Neural cell (in vitro differentiated cells): ENCODE data around the gene MT1M. TPM values are rescaled to one million over a fixed set of nuclear protein-coding genes. Genes with fewer than 3 reads are reported as not detected.

ENCODE experiments used
- H2AFZ ChIP-seq: fragments of 200-600, 300-800 bp; sonication (generic), shearing (Covaris generic); 2 replicates; pipeline ENCODE4 v1.6.0; 2014; ENCODE audit warnings: low read depth, mild to moderate bottlenecking, antibody characterized with exemption, low read length, moderate library complexity
- H3F3A ChIP-seq: fragments of 200-600 bp; shearing (Covaris generic); 2 replicates; pipeline ENCODE4 v1.6.1; 2016; ENCODE audit warnings: mild to moderate bottlenecking, moderate library complexity, mixed read lengths, antibody characterized with exemption, low read length; ENCODE audit not compliant: insufficient read depth, poor library complexity, severe bottlenecking
- H3K27ac ChIP-seq: fragments of 200-600, 300-800 bp; sonication (generic), shearing (Covaris generic); 2 replicates; pipeline ENCODE4 v1.5.1; 2014; ENCODE audit warnings: mild to moderate bottlenecking, low read length, moderate library complexity
- H3K27me3 ChIP-seq: fragments of 300-800, 200-600 bp; sonication (generic), shearing (Covaris generic); 2 replicates; pipeline ENCODE4 v1.6.0; 2014; ENCODE audit warnings: mild to moderate bottlenecking, low read depth, low read length, moderate library complexity; ENCODE audit not compliant: insufficient read depth
- H3K36me3 ChIP-seq: fragments of 300-800, 200-600 bp; sonication (generic), shearing (Covaris generic); 2 replicates; pipeline ENCODE4 v1.5.1; 2014; ENCODE audit warnings: mild to moderate bottlenecking, antibody characterized with exemption, low read length, moderate library complexity; ENCODE audit not compliant: insufficient read depth
- H3K4me2 ChIP-seq: fragments of 300-800, 200-600 bp; sonication (generic), shearing (Covaris generic); 2 replicates; pipeline ENCODE4 v1.6.0; 2014; ENCODE audit warnings: mild to moderate bottlenecking, low read length
- H3K4me3 ChIP-seq: fragments of 300-800, 200-600 bp; sonication (generic), shearing (Covaris generic); 2 replicates; pipeline ENCODE4 v1.5.1; 2014; ENCODE audit warnings: mild to moderate bottlenecking, low read length, moderate library complexity
- H3K79me2 ChIP-seq: fragments of 200-600 bp; shearing (Covaris generic); replicated peaks from 2 replicates; pipeline ENCODE4 v1.6.0; 2014; ENCODE audit warnings: mild to moderate bottlenecking, low read length, moderate library complexity; ENCODE audit not compliant: insufficient read depth
- H3K9ac ChIP-seq: fragments of 300-800, 200-600 bp; sonication (generic), shearing (Covaris generic); 2 replicates; pipeline ENCODE4 v1.6.1; 2016; ENCODE audit warnings: mild to moderate bottlenecking, low read length, mixed read lengths
- H3K9me2 ChIP-seq: fragments of 200-600 bp; shearing (Covaris generic); 2 replicates; pipeline ENCODE4 v1.6.1; 2016; ENCODE audit warnings: mild to moderate bottlenecking, low read length, mixed read lengths; ENCODE audit not compliant: insufficient read depth
- H3K9me3 ChIP-seq: fragments of 200-600, 300-800 bp; sonication (generic), shearing (Covaris generic); 2 replicates; pipeline ENCODE4 v1.6.1; 2016; ENCODE audit warnings: mild to moderate bottlenecking, mixed run types, low read length, moderate library complexity, mixed read lengths
- H4K20me1 ChIP-seq: fragments of 200-600 bp; shearing (Covaris generic); 2 replicates; pipeline ENCODE4 v1.6.1; 2016; ENCODE audit warnings: mild to moderate bottlenecking, mixed run types; ENCODE audit not compliant: insufficient read depth
- CTCF ChIP-seq: fragments of 450-650 bp; IDR thresholded peaks from 2 replicates; pipeline ENCODE4 v1.5.1; 2014; ENCODE audit warnings: antibody characterized with exemption, mild to moderate bottlenecking, moderate library complexity; ENCODE audit not compliant: poor library complexity, severe bottlenecking
- EP300 ChIP-seq: fragments of 450-650 bp; conservative IDR thresholded peaks from 2 replicates; pipeline ENCODE4 v1.6.1; 2014; ENCODE audit warnings: antibody characterized with exemption, mild to moderate bottlenecking, moderate library complexity; ENCODE audit not compliant: poor library complexity, severe bottlenecking
- EZH2 ChIP-seq: fragments of 200-600, 300-800 bp; shearing (Covaris generic), sonication (generic); IDR thresholded peaks from 2 replicates; pipeline ENCODE4 v1.6.1; 2014; ENCODE audit warnings: antibody characterized with exemption, low read length, borderline replicate concordance, mild to moderate bottlenecking; ENCODE audit not compliant: insufficient read depth, poor library complexity, severe bottlenecking
- MXI1 ChIP-seq: fragments of 450-650 bp; conservative IDR thresholded peaks from 2 replicates; pipeline ENCODE4 v1.6.1; 2014; ENCODE audit warnings: antibody characterized with exemption, mild to moderate bottlenecking; ENCODE audit not compliant: poor library complexity, severe bottlenecking
- POLR2AphosphoS5 ChIP-seq: IDR thresholded peaks from 2 replicates; pipeline ENCODE4 v1.6.1; 2012
- RAD21 ChIP-seq: fragments of 450-650 bp; conservative IDR thresholded peaks from 2 replicates; pipeline ENCODE4 v1.6.1; 2014; ENCODE audit warnings: antibody characterized with exemption, mild to moderate bottlenecking, moderate library complexity
- REST ChIP-seq: IDR thresholded peaks from 2 replicates; pipeline ENCODE4 v1.6.1; 2012; ENCODE audit warnings: borderline replicate concordance
- SMC3 ChIP-seq: fragments of 450-650 bp; conservative IDR thresholded peaks from 2 replicates; pipeline ENCODE4 v1.6.1; 2014; ENCODE audit warnings: antibody characterized with exemption, mild to moderate bottlenecking, moderate library complexity; ENCODE audit not compliant: poor library complexity
- TAF1 ChIP-seq: IDR thresholded peaks from 2 replicates; pipeline ENCODE4 v1.6.1; 2012; ENCODE audit warnings: low read depth
- polyA plus RNA-seq: library from polyadenylated mRNA; depleted of rRNA; stranded (reverse); fragments of >200 nt; gene quantifications from 2 replicates; pipeline ENCODE4 v1.2.3, GENCODE V29; 2014

The MT1M gene
- polyA plus RNA-seq, 1 donor from 2014 or later: not detected

- H3K36me3 ChIP-seq: no peaks in the 10 kb centered on the region
- H3F3A ChIP-seq: no peaks in the 10 kb centered on the region
- no peaks in the 10 kb centered on the region for H3K79me2 ChIP-seq
- peak within 1 kb of the TSS; percentile 71 for H3K4me3 ChIP-seq
- no peak within 1 kb of the TSS for H3K27ac ChIP-seq
- no peaks in the 10 kb centered on the region for H4K20me1 ChIP-seq
- H3K9me3 ChIP-seq: no peaks in the 10 kb centered on the region
- peak within 1 kb of the TSS; percentile 38 for H3K9ac ChIP-seq
- peaks cover 68% of the 10 kb centered on the region for H3K27me3 ChIP-seq
- no peaks in the 10 kb centered on the region for H3K9me2 ChIP-seq
- no peak within 1 kb of the TSS for H2AFZ ChIP-seq
- H3K4me2 ChIP-seq: peak within 1 kb of the TSS; percentile 48
- TF ChIP-seq RAD21 (no peak), EP300 (no peak), MXI1 (no peak), EZH2 (no peak), REST (no peak), POLR2AphosphoS5 (no peak), TAF1 (no peak), CTCF (no peak), SMC3 (no peak)
Measured at GRCh38 chr16:56657555-56658326, 25.3 kb downstream of the MT1M start, which contains the start of gene MT1F. Gene MT1F, plus strand, starts transcription at chr16:56657959. Its CDS starts 100 bp downstream, at chr16:56658059.

GRCh38 chr16:56658327-56658875 is 25.9 kb downstream of the MT1M start:
- H3K79me2 ChIP-seq: no peaks in the 10 kb centered on the region
- TF ChIP-seq SMC3 (no peak), EZH2 (no peak), TAF1 (no peak), REST (no peak), MXI1 (no peak), CTCF (no peak), EP300 (no peak), POLR2AphosphoS5 (no peak), RAD21 (no peak)
- H4K20me1 ChIP-seq: no peaks in the 10 kb centered on the region
- H3K36me3 ChIP-seq: no peaks in the 10 kb centered on the region
- no peak overlapping the region for H2AFZ ChIP-seq
- H3K27me3 ChIP-seq: peaks cover 74% of the 10 kb centered on the region
- no peak overlapping the region for H3K27ac ChIP-seq
- no peaks in the 10 kb centered on the region for H3K9me3 ChIP-seq
- no peaks in the 10 kb centered on the region for H3K9me2 ChIP-seq
- peak overlapping the region; percentile 38 for H3K9ac ChIP-seq
- H3F3A ChIP-seq: no peaks in the 10 kb centered on the region
- peak overlapping the region; percentile 48 for H3K4me2 ChIP-seq
- H3K4me3 ChIP-seq: peak overlapping the region; percentile 71
